Adipose tissue (tissue), 3 donors: ENCODE measurements around the gene SLC25A6. TPM values are rescaled to one million over a fixed set of nuclear protein-coding genes. Genes with fewer than 3 reads are reported as not detected.
"Not testable (repeated sequence)": the region's sequence is repeated elsewhere in the genome, so short reads cannot be mapped to it uniquely, and the experiment has no call there.

Experiments used
- H3K27ac ChIP-seq: one replicate; pipeline ENCODE4 v1.5.1; 2013; ENCODE audit warnings: low read depth, low read length
- WGBS, 3 donors: extraction: QIAGEN DNeasy Blood & Tissue Kit; methylation state at CpG; one replicate each; pipeline ENCODE4 v1.1.7; 2013; 5-methylcytosine and 5-hydroxymethylcytosine counted together
- polyA plus RNA-seq, 3 donors: library from polyadenylated mRNA; stranded (reverse); fragments of 200-250 nt; gene quantifications; one replicate each; pipeline ENCODE4 v1.2.3, GENCODE V29; 2013
- donor health status: healthy with polysubstance abuse.
- donor health status: Bipolar disorder and iron deficiency.
- donor health status: healthy.

The SLC25A6 gene
- 100 to 1,000 TPM; 489 to 843 (median 515) TPM for polyA plus RNA-seq

- WGBS, 3 donors: 0 to 1% (median 1%) methylated on average over 69 to 90 of the region's 90 CpGs
- H3K27ac ChIP-seq: peak within 1 kb of the TSS; percentile 97
Measured at GRCh38 chrX:1391707-1392375, at the start of gene SLC25A6. SLC25A6 (minus strand) TSS chrX:1392113; CDS start chrX:1392009, 104 bp downstream.

- no peak overlapping the region for H3K27ac ChIP-seq
- 95 to 99% (median 98%) methylated on average over 6 of the region's 6 CpGs for WGBS, 3 donors
Measured at GRCh38 chrX:1440506-1440905, 48.6 kb upstream of the SLC25A6 start.

GRCh38 chrX:1435241-1435895 is 43.5 kb upstream of the SLC25A6 start:
- 94 to 96% (median 95%) methylated on average over 20 of the region's 20 CpGs for WGBS, 3 donors
- no peak overlapping the region for H3K27ac ChIP-seq

GRCh38 chrX:1434871-1435240 is 42.9 kb upstream of the SLC25A6 start:
- 96 to 98% (median 98%) methylated on average over 22 of the region's 22 CpGs for WGBS, 3 donors
- H3K27ac ChIP-seq: no peak overlapping the region

GRCh38 chrX:1433646-1434357 is 41.9 kb upstream of the SLC25A6 start:
- no peak overlapping the region for H3K27ac ChIP-seq
- WGBS, 3 donors: 92 to 98% (median 96%) methylated on average over 19 of the region's 19 CpGs

GRCh38 chrX:1430451-1430850 is 38.5 kb upstream of the SLC25A6 start:
- H3K27ac ChIP-seq: no peak overlapping the region
- 94 to 98% (median 97%) methylated on average over 10 of the region's 10 CpGs for WGBS, 3 donors

- WGBS, 3 donors: 96% methylated on average over 31 to 32 of the region's 32 CpGs
Measured at GRCh38 chrX:1427756-1428155, 35.8 kb upstream of the SLC25A6 start.

GRCh38 chrX:1426321-1426720 is 34.4 kb upstream of the SLC25A6 start:
- WGBS, 3 donors: 91 to 95% (median 91%) methylated on average over 14 to 16 of the region's 16 CpGs

More at GRCh38 chrX:1427756-1428155, 35.8 kb upstream of the SLC25A6 start:
- H3K27ac ChIP-seq: no peak overlapping the region

GRCh38 chrX:1425381-1425780 is 33.5 kb upstream of the SLC25A6 start:
- no peak overlapping the region for H3K27ac ChIP-seq
- WGBS, 3 donors: 77 to 90% (median 89%) methylated on average over 10 of the region's 10 CpGs

More at GRCh38 chrX:1426321-1426720, 34.4 kb upstream of the SLC25A6 start:
- not testable (repeated sequence) for H3K27ac ChIP-seq

- H3K27ac ChIP-seq: no peak overlapping the region
- WGBS, 3 donors: 73 to 89% (median 85%) methylated on average over 9 of the region's 9 CpGs
Measured at GRCh38 chrX:1424147-1424851, 32.4 kb upstream of the SLC25A6 start.

- 48 to 74% (median 68%) methylated on average over 2 of the region's 2 CpGs for WGBS, 3 donors
- H3K27ac ChIP-seq: no peak overlapping the region
Measured at GRCh38 chrX:1423215-1423614, 31.3 kb upstream of the SLC25A6 start.

GRCh38 chrX:1422135-1422465 is 30.2 kb upstream of the SLC25A6 start:
- no peak overlapping the region for H3K27ac ChIP-seq
- WGBS, 3 donors: 99 to 100% (median 99%) methylated on average over 4 of the region's 4 CpGs

- WGBS, 3 donors: 97 to 99% (median 98%) methylated on average over 19 of the region's 19 CpGs
- no peak overlapping the region for H3K27ac ChIP-seq
Measured at GRCh38 chrX:1421433-1422134, 29.7 kb upstream of the SLC25A6 start.

GRCh38 chrX:1420371-1420770 is 28.5 kb upstream of the SLC25A6 start:
- no peak overlapping the region for H3K27ac ChIP-seq
- 70 to 84% (median 77%) methylated on average over 14 of the region's 14 CpGs for WGBS, 3 donors

- H3K27ac ChIP-seq: no peak overlapping the region
- 92 to 93% (median 92%) methylated on average over 18 to 19 of the region's 19 CpGs for WGBS, 3 donors
Measured at GRCh38 chrX:1419545-1420355, 27.8 kb upstream of the SLC25A6 start.

GRCh38 chrX:1418901-1419544 is 27.1 kb upstream of the SLC25A6 start:
- 94 to 96% (median 95%) methylated on average over 29 of the region's 29 CpGs for WGBS, 3 donors
- H3K27ac ChIP-seq: no peak overlapping the region
